ENCODE measurements around the gene SKIDA1.

SKIDA1 gene

GRCh38 chr10:21531164-21531563 is 5.7 kb upstream of the SKIDA1 start:
- H3K4me3 ChIP-seq (ENCODE audit: low read length), result no peak overlapping the region
- DNase-seq (ENCODE audit: low read depth), result no peak
- no peak for TF ChIP-seq CTCF (conservative IDR thresholded peaks at IDR 0.05; ENCODE audit: low read depth, low read length)

- no peak for DNase-seq (ENCODE audit: low read depth)
- no peak for TF ChIP-seq CTCF (conservative IDR thresholded peaks at IDR 0.05; ENCODE audit: low read depth, low read length)
- H3K4me3 ChIP-seq (ENCODE audit: low read length), result no peak overlapping the region
Measured at GRCh38 chr10:21530641-21531040, 5.2 kb upstream of the SKIDA1 start.

- no peak for DNase-seq (ENCODE audit: low read depth)
- no peak overlapping the region for H3K4me3 ChIP-seq (ENCODE audit: low read length)
- no peak for TF ChIP-seq CTCF (conservative IDR thresholded peaks at IDR 0.05; ENCODE audit: low read depth, low read length)
Measured at GRCh38 chr10:21530168-21530567, 4.7 kb upstream of the SKIDA1 start.

- no peak for TF ChIP-seq CTCF (conservative IDR thresholded peaks at IDR 0.05; ENCODE audit: low read depth, low read length)
- DNase-seq (ENCODE audit: low read depth), result no peak
- peak overlapping the region; percentile 7 for H3K4me3 ChIP-seq (ENCODE audit: low read length)
Measured at GRCh38 chr10:21529032-21529910, 3.8 kb upstream of the SKIDA1 start.

GRCh38 chr10:21528236-21529031 is 3.0 kb upstream of the SKIDA1 start:
- H3K4me3 ChIP-seq (ENCODE audit: low read length), result peak overlapping the region; percentile 9
- DNase-seq (ENCODE audit: low read depth), result no peak
- TF ChIP-seq CTCF (conservative IDR thresholded peaks at IDR 0.05; ENCODE audit: low read depth, low read length), result no peak

GRCh38 chr10:21527598-21528235 is 2.2 kb upstream of the SKIDA1 start:
- no peak for TF ChIP-seq CTCF (conservative IDR thresholded peaks at IDR 0.05; ENCODE audit: low read depth, low read length)
- DNase-seq (ENCODE audit: low read depth), result no peak
- peak overlapping the region; percentile 37 for H3K4me3 ChIP-seq (ENCODE audit: low read length)

Data from retinal pigment epithelial cell (primary cell).